ENCODE data around the gene EIF5A.

EIF5A gene

GRCh38 chr17:7306911-7307685 is at the start of gene EIF5A:
Gene EIF5A (plus strand): TSS chr17:7307628. CDS start chr17:7309636, 2,008 bp downstream.
- peak; percentile 100 for DNase-seq

GRCh38 chr17:7258731-7259554 is 48.5 kb upstream of the EIF5A start:
- DNase-seq, result no peak

- no peak for DNase-seq
Measured at GRCh38 chr17:7259555-7259889, 47.9 kb upstream of the EIF5A start.

- DNase-seq, result no peak
Measured at GRCh38 chr17:7260151-7260550, 47.3 kb upstream of the EIF5A start.

- DNase-seq, result peak; percentile 61
Measured at GRCh38 chr17:7260651-7261378, 46.6 kb upstream of the EIF5A start.

- DNase-seq, result peak; percentile 38
Measured at GRCh38 chr17:7261379-7262191, 45.8 kb upstream of the EIF5A start.

GRCh38 chr17:7262192-7262934 is 45.1 kb upstream of the EIF5A start, which contains the start of gene CLDN7:
Gene CLDN7 (minus strand): TSS chr17:7262478. CDS start chr17:7262043, 435 bp downstream.
- no peak for DNase-seq

GRCh38 chr17:7262935-7263800 is 44.3 kb upstream of the EIF5A start:
- peak; percentile 37 for DNase-seq

GRCh38 chr17:7263801-7264078 is 43.7 kb upstream of the EIF5A start:
- DNase-seq, result no peak

GRCh38 chr17:7266784-7267183 is 40.6 kb upstream of the EIF5A start:
- DNase-seq, result no peak

- no peak for DNase-seq
Measured at GRCh38 chr17:7279448-7279847, 28.0 kb upstream of the EIF5A start.

- DNase-seq, result peak; percentile 90
Measured at GRCh38 chr17:7280519-7281073, 26.8 kb upstream of the EIF5A start.

- DNase-seq, result peak; percentile 97
Measured at GRCh38 chr17:7281074-7281952, 26.1 kb upstream of the EIF5A start, which contains the start of gene SLC2A4. Gene SLC2A4 (plus strand): TSS chr17:7281718. CDS start chr17:7281935, 217 bp downstream.

GRCh38 chr17:7281953-7282751 is 25.3 kb upstream of the EIF5A start:
- DNase-seq, result peak; percentile 19

- DNase-seq, result peak; percentile 9
Measured at GRCh38 chr17:7282752-7283321, 24.6 kb upstream of the EIF5A start.

GRCh38 chr17:7283471-7284216 is 23.8 kb upstream of the EIF5A start:
- DNase-seq, result no peak

GRCh38 chr17:7284911-7285310 is 22.5 kb upstream of the EIF5A start:
- no peak for DNase-seq
